HFF-Myc (cell line): ENCODE measurements around the gene SKI.

Source experiments
- DNase-seq: peaks from one replicate; pipeline ENCODE4 v3.0.0-alpha.2; 2011; ENCODE audit warnings: low read depth; ENCODE audit errors: extremely low read depth
- H3K4me3 ChIP-seq: replicated peaks from 2 replicates; pipeline ENCODE4 v1.5.1; 2011; ENCODE audit warnings: low read depth, mild to moderate bottlenecking, control low read depth, low read length
- TF ChIP-seq, protein P1 (sequence below): IDR thresholded peaks from 2 replicates; pipeline ENCODE4 v1.5.1; 2012; ENCODE audit warnings: mild to moderate bottlenecking, low read depth, low read length, control low read depth; ENCODE audit errors: missing control alignments

The SKI gene

DNA sequence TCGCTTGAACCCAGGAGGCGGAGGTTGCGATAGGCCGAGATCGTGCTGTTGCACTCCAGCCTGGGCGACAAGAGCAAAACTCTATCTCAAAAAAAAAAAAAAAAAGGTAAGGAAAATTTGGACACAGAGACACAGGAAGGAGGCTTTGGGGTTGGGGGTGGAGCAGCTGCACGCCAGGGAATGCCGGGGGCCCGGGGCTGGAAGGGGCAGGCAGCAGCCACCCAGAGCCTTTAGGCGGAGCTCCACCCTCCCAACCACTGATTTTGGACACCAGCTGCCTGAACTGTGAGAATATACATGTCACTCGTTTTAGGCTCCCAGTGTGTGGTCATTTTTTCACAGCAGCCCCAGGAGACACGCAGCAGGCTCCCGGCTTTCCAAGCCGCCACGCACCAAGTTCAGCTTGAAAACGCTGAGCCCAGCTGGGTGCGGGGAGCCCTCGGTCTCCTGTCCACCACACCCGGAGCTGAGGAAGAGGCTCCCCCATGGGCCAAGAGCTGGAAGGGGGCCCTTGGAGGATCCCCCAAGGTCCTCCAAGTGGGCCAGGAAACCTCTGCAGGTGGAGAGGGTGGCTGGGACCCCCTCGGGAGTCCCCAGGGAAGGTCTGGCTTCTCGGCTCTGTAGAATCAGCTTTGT, 27.7 kb upstream of the SKI start:
- no peak overlapping the region for H3K4me3 ChIP-seq
- TF ChIP-seq, protein P1, sequence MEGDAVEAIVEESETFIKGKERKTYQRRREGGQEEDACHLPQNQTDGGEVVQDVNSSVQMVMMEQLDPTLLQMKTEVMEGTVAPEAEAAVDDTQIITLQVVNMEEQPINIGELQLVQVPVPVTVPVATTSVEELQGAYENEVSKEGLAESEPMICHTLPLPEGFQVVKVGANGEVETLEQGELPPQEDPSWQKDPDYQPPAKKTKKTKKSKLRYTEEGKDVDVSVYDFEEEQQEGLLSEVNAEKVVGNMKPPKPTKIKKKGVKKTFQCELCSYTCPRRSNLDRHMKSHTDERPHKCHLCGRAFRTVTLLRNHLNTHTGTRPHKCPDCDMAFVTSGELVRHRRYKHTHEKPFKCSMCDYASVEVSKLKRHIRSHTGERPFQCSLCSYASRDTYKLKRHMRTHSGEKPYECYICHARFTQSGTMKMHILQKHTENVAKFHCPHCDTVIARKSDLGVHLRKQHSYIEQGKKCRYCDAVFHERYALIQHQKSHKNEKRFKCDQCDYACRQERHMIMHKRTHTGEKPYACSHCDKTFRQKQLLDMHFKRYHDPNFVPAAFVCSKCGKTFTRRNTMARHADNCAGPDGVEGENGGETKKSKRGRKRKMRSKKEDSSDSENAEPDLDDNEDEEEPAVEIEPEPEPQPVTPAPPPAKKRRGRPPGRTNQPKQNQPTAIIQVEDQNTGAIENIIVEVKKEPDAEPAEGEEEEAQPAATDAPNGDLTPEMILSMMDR = no peak
- no peak for DNase-seq

- H3K4me3 ChIP-seq = no peak overlapping the region
- no peak for DNase-seq
- TF ChIP-seq, protein P1 = no peak
These were observed 27.1 kb upstream of the SKI start for GRCh38 chr1:2201062-2201461.

- no peak for DNase-seq
- TF ChIP-seq, protein P1 = no peak
- H3K4me3 ChIP-seq = no peak overlapping the region
These were observed 26.0 kb upstream of the SKI start for GRCh38 chr1:2202008-2202575.

DNA sequence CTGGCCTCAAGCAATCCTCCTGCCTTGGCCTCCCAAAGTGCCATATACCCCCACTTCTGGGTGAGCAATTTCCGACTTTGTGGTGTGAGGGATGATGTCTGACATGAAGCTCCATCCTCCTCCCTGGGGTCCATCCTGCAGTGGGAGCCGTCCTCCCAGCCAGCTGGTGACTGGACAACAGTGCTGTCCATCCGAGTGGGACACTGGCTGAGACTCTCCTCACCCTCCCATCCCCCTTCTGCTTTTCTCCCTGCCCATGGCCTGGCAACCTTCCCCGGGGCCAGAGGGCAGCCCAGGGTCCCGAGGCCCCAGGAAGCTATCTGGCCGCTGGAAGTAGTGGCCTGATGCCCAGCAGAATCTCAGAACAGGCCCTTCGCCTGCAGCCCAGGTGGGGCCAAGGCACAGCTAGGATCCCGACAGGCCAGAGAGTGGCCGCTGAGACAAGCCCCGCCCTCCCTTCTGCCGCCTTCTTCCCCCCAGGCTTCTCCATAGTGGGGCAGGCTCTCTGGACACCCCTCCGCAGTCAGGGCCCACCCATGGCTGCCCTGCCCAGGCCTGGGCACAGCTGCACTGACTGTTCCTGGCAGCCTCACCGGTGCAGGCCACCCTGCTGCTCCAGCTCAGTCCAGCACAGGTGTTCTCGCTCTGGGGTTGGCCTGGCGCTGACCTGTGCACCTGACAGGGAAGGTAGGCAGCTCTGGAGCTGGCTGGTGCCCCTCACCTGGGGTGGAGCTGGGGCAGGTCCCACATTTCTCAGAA, 25.1 kb upstream of the SKI start:
- no peak overlapping the region for H3K4me3 ChIP-seq

DNA sequence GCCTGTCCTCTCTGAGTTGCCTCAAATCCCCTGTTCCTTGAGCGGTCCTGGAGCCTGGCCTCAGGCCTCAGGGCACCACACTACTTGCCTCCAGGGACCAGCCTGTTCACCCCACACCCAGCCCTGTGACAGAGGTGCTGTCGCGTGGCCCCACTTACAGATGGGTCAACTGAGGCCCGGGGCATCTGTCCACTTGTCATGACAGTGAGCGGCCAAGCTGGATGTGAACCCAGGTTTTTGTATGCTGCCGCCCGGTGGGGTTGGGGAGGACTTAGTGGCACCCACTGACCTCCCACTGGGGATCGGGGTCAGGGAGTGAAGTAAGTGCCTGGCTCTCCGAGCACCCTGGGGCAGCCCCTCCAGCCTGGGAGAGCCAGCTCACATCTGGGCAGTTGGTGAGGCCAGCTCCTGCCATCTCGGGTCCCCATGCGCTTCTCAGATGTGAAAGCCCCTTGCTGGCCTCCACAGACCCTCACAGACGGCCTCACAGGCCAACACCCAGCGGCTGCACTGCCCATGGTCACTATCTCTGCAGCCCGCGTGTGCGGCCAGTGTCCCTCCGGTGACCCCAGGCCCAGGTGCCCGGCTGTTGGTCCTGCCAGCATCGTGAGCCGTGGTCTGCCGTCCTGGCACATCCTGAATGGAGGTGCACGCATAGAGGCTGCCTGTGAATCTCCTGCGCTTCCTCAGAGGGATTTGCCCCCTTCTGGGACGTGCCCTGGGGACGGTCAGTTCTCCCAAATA, 24.3 kb upstream of the SKI start:
- H3K4me3 ChIP-seq = peak overlapping the region; percentile 36
- TF ChIP-seq, protein P1 = no peak
- no peak for DNase-seq

More for the DNA sequence above, 25.1 kb upstream of the SKI start:
- DNase-seq = no peak
- TF ChIP-seq, protein P1 = no peak

- TF ChIP-seq, protein P1 = no peak
- no peak for DNase-seq
These were observed 23.5 kb upstream of the SKI start for GRCh38 chr1:2204415-2205190.

More at GRCh38 chr1:2204415-2205190, 23.5 kb upstream of the SKI start:
- peak overlapping the region; percentile 36 for H3K4me3 ChIP-seq
